Liver (tissue), 3 donors: ENCODE data around the gene SLC25A17.

Experiments used
- ATF3 ChIP-seq: IDR thresholded peaks from 2 replicates; pipeline ENCODE4 v1.6.1; 2016; ENCODE audit warnings: antibody characterized with exemption
- CTCF ChIP-seq: fragments of 150-350 bp; IDR thresholded peaks from 2 replicates; pipeline ENCODE4 v1.5.1; 2017; ENCODE audit warnings: improper control_type of control experiment, low read depth, low read length; ENCODE audit not compliant: missing input control
- FOXA1 ChIP-seq: IDR thresholded peaks from 2 replicates; pipeline ENCODE4 v1.6.1; 2016; ENCODE audit warnings: antibody characterized with exemption
- GABPA ChIP-seq, 2 donors: IDR thresholded peaks in 1 of 2; conservative IDR thresholded peaks in 1 of 2; 2 replicates each; pipeline ENCODE4 v1.6.1; 2016; ENCODE audit warnings: antibody characterized with exemption in 2 of 2, mild to moderate bottlenecking in 1 of 2, moderate library complexity in 1 of 2
- JUND ChIP-seq, 2 donors: IDR thresholded peaks; 2 replicates each; pipeline ENCODE4 v1.6.1; 2016; ENCODE audit warnings: antibody characterized with exemption in 2 of 2
- MAX ChIP-seq: IDR thresholded peaks from 2 replicates; pipeline ENCODE4 v1.6.1; 2016; ENCODE audit warnings: antibody characterized with exemption
- RAD21 ChIP-seq, 2 donors: IDR thresholded peaks; 2 replicates each; pipeline ENCODE4 v1.6.1; 2016; ENCODE audit warnings: antibody characterized with exemption in 2 of 2, mild to moderate bottlenecking in 2 of 2
- RXRA ChIP-seq, 2 donors: IDR thresholded peaks; 2 replicates each; pipeline ENCODE4 v1.6.1; 2017 to 2018; ENCODE audit warnings: antibody characterized with exemption in 2 of 2, mild to moderate bottlenecking in 1 of 2
- SP1 ChIP-seq: IDR thresholded peaks from 2 replicates; pipeline ENCODE4 v1.6.1; 2018; ENCODE audit warnings: antibody characterized with exemption, mild to moderate bottlenecking
- YY1 ChIP-seq: IDR thresholded peaks from 2 replicates; pipeline ENCODE4 v1.6.1; 2016; ENCODE audit warnings: antibody characterized with exemption, mild to moderate bottlenecking
- donor health status: healthy.
- donor health status: healthy.

- no peak for TF ChIP-seq CTCF
- TF ChIP-seq RAD21 (IDR thresholded peaks at IDR 0.05), result no peak
- TF ChIP-seq SP1, result no peak
- TF ChIP-seq GABPA (IDR thresholded peaks at IDR 0.05 in 1 of 2, conservative IDR thresholded peaks at IDR 0.05 in 1 of 2), result no peak
- no peak for TF ChIP-seq JUND (IDR thresholded peaks at IDR 0.05)
- no peak for TF ChIP-seq RXRA (IDR thresholded peaks at IDR 0.05)
- TF ChIP-seq ATF3, result no peak
- no peak for TF ChIP-seq MAX
- no peak for TF ChIP-seq FOXA1
- no peak for TF ChIP-seq YY1
Observed at GRCh38 chr22:40805699-40806203, 13.4 kb downstream of the SLC25A17 start.
